ENCODE data around the gene EDC4.

EDC4 gene

DNA sequence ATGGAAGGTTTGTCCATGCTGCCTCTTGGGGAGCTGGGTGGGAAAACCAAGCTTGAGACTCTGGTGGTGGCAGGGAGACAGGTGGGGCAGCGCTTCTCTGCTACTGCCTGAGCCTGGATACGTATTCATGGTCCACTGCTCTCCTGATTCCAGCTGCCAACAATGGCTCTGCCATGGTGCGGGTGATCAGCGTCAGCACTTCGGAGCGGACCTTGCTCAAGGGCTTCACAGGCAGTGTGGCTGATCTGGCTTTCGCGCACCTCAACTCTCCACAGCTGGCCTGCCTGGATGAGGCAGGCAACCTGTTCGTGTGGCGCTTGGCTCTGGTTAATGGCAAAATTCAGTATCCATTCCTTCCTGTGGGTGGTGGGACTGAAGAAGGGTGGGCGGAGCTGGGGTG lies 4.2 kb downstream of the EDC4 start:
- TF ChIP-seq, protein P1, sequence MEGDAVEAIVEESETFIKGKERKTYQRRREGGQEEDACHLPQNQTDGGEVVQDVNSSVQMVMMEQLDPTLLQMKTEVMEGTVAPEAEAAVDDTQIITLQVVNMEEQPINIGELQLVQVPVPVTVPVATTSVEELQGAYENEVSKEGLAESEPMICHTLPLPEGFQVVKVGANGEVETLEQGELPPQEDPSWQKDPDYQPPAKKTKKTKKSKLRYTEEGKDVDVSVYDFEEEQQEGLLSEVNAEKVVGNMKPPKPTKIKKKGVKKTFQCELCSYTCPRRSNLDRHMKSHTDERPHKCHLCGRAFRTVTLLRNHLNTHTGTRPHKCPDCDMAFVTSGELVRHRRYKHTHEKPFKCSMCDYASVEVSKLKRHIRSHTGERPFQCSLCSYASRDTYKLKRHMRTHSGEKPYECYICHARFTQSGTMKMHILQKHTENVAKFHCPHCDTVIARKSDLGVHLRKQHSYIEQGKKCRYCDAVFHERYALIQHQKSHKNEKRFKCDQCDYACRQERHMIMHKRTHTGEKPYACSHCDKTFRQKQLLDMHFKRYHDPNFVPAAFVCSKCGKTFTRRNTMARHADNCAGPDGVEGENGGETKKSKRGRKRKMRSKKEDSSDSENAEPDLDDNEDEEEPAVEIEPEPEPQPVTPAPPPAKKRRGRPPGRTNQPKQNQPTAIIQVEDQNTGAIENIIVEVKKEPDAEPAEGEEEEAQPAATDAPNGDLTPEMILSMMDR (conservative IDR thresholded peaks at IDR 0.05; ENCODE audit: low read depth, low read length), result no peak
- no peaks in the 10 kb centered on the region for H3K27me3 ChIP-seq (ENCODE audit: insufficient read depth, low read depth)
- no peaks in the 10 kb centered on the region for H4K20me1 ChIP-seq (ENCODE audit: insufficient read depth)
- no peak overlapping the region for H3K4me3 ChIP-seq (IDR thresholded peaks at IDR 0.05; ENCODE audit: insufficient read depth, low read depth, low read length)
- H2AFZ ChIP-seq (ENCODE audit: low read depth), result no peak overlapping the region
- H3K36me3 ChIP-seq (ENCODE audit: insufficient read depth), result peaks cover 18% of the 10 kb centered on the region; the same call in 1 of the 2 replicates
- no peak overlapping the region for H3K9ac ChIP-seq
- H3K4me2 ChIP-seq, result no peak overlapping the region
- H3K4me1 ChIP-seq (ENCODE audit: low read depth, poor library complexity, severe bottlenecking), result peaks cover 26% of the 10 kb centered on the region
- H3K79me2 ChIP-seq (ENCODE audit: insufficient read depth, low read depth), result peaks cover 30% of the 10 kb centered on the region
- H3K27ac ChIP-seq, result no peak overlapping the region

DNA sequence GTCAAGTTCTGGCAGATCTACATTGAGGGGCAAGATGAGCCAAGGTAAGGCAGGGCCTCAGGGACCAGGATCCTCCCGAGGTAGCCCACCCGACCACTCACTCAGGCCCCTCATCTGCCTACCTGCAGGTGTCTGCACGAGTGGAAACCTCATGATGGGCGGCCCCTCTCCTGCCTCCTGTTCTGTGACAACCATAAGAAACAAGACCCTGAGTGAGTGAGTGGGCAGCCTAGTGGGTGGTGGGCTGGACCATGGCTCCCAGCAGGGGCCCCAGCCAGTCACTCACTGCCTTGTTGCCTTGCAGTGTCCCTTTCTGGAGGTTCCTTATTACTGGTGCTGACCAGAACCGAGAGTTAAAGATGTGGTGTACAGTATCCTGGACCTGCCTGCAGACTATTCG lies 5.4 kb downstream of the EDC4 start:
- Histone ChIP-seq H3K27ac (no peak overlapping the region), H3K79me2 (ENCODE audit: insufficient read depth, low read depth) (peaks cover 28% of the 10 kb centered on the region), H3K9ac (no peak overlapping the region), H3K4me3 (IDR thresholded peaks at IDR 0.05; ENCODE audit: insufficient read depth, low read depth, low read length) (no peak overlapping the region), H2AFZ (ENCODE audit: low read depth) (no peak overlapping the region), H4K20me1 (ENCODE audit: insufficient read depth) (no peaks in the 10 kb centered on the region), H3K4me1 (ENCODE audit: low read depth, poor library complexity, severe bottlenecking) (peaks cover 19% of the 10 kb centered on the region), H3K4me2 (no peak overlapping the region), H3K27me3 (ENCODE audit: insufficient read depth, low read depth) (no peaks in the 10 kb centered on the region), H3K36me3 (ENCODE audit: insufficient read depth) (peaks cover 18% of the 10 kb centered on the region; the same call in 1 of the 2 replicates)
- TF ChIP-seq, protein P1 (conservative IDR thresholded peaks at IDR 0.05; ENCODE audit: low read depth, low read length), result no peak

DNA sequence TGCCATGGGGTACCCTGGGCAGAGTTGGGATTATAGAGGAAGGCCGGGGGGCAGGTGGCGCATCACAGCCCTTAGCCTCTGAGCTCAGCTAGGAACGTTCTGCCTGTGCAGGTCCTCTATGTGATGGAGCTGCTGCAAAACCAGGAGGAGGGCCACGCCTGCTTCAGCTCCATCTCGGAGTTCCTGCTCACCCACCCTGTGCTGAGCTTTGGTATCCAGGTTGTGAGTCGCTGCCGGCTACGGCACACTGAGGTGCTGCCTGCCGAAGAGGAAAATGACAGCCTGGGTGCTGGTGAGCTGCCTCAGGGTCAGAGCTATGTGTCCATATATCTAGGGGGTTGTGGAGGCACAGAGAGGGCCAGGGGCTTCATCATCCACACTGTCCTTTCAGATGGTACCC lies 6.0 kb downstream of the EDC4 start:
- Histone ChIP-seq H3K9ac (no peak overlapping the region), H3K27ac (no peak overlapping the region)
- TF ChIP-seq, protein P1 (conservative IDR thresholded peaks at IDR 0.05; ENCODE audit: low read depth, low read length), result no peak

DNA sequence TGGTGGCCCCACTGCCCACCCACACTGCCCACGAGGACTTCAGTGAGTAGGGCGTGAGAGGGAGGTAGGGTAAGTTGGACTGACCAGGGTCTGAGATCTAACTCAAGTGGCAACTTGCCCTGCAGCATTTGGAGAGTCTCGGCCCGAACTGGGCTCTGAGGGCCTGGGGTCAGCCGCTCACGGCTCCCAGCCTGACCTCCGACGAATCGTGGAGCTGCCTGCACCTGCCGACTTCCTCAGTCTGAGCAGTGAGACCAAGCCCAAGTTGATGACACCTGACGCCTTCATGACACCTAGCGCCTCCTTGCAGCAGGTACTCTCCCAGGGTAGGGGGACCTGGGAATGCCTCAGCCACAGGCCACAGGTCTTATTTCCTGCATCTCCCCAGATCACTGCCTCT lies 6.6 kb downstream of the EDC4 start:
- no peak overlapping the region for H3K9ac ChIP-seq
- peaks cover 11% of the 10 kb centered on the region for H3K4me1 ChIP-seq (ENCODE audit: low read depth, poor library complexity, severe bottlenecking)
- TF ChIP-seq, protein P1 (conservative IDR thresholded peaks at IDR 0.05; ENCODE audit: low read depth, low read length), result no peak
- no peak overlapping the region for H3K4me2 ChIP-seq
- H4K20me1 ChIP-seq (ENCODE audit: insufficient read depth), result no peaks in the 10 kb centered on the region
- H3K36me3 ChIP-seq (ENCODE audit: insufficient read depth), result peaks cover 18% of the 10 kb centered on the region; the same call in 1 of the 2 replicates
- H3K27me3 ChIP-seq (ENCODE audit: insufficient read depth, low read depth), result no peaks in the 10 kb centered on the region
- H3K79me2 ChIP-seq (ENCODE audit: insufficient read depth, low read depth), result peaks cover 15% of the 10 kb centered on the region
- H3K27ac ChIP-seq, result no peak overlapping the region
- H3K4me3 ChIP-seq (IDR thresholded peaks at IDR 0.05; ENCODE audit: insufficient read depth, low read depth, low read length), result no peak overlapping the region
- H2AFZ ChIP-seq (ENCODE audit: low read depth), result no peak overlapping the region

More for the DNA sequence above, 6.0 kb downstream of the EDC4 start:
- H2AFZ ChIP-seq (ENCODE audit: low read depth), result no peak overlapping the region
- peaks cover 22% of the 10 kb centered on the region for H3K79me2 ChIP-seq (ENCODE audit: insufficient read depth, low read depth)
- H3K36me3 ChIP-seq (ENCODE audit: insufficient read depth), result peaks cover 18% of the 10 kb centered on the region; the same call in 1 of the 2 replicates
- H3K27me3 ChIP-seq (ENCODE audit: insufficient read depth, low read depth), result no peaks in the 10 kb centered on the region
- H3K4me1 ChIP-seq (ENCODE audit: low read depth, poor library complexity, severe bottlenecking), result peaks cover 18% of the 10 kb centered on the region
- H4K20me1 ChIP-seq (ENCODE audit: insufficient read depth), result no peaks in the 10 kb centered on the region
- no peak overlapping the region for H3K4me3 ChIP-seq (IDR thresholded peaks at IDR 0.05; ENCODE audit: insufficient read depth, low read depth, low read length)
- H3K4me2 ChIP-seq, result no peak overlapping the region
